WTC11 (cell line): ENCODE measurements around the gene GNAT3.

ENCODE experiments used
- ATF1 ChIP-seq: sonication (generic); formaldehyde crosslinking; IDR thresholded peaks from 2 replicates; pipeline ENCODE4 v1.8.1; 2023; ENCODE audit warnings: mild to moderate bottlenecking, moderate library complexity, missing genetic modification reagents
- ATF3 ChIP-seq: sonication (generic); formaldehyde crosslinking; conservative IDR thresholded peaks from 2 replicates; pipeline ENCODE4 v1.8.1; 2022; ENCODE audit warnings: mild to moderate bottlenecking, missing genetic modification reagents
- CTCF ChIP-seq: fragments of 200-600 bp; IDR thresholded peaks from 2 replicates; pipeline ENCODE4 v1.8.0; 2022; ENCODE audit warnings: antibody characterized with exemption
- ESRRA ChIP-seq: sonication (generic); formaldehyde crosslinking; IDR thresholded peaks from 2 replicates; pipeline ENCODE4 v1.8.1; 2022; ENCODE audit warnings: mild to moderate bottlenecking, missing genetic modification reagents, borderline replicate concordance
- MAX ChIP-seq: sonication (generic); formaldehyde crosslinking; IDR thresholded peaks from 2 replicates; pipeline ENCODE4 v1.8.0; 2022; ENCODE audit warnings: mild to moderate bottlenecking, missing genetic modification reagents
- SMAD3 ChIP-seq: sonication (generic); formaldehyde crosslinking; IDR thresholded peaks from 2 replicates; pipeline ENCODE4 v1.8.0; 2022; ENCODE audit warnings: missing genetic modification reagents, mild to moderate bottlenecking, borderline replicate concordance
- ZNF263 ChIP-seq: sonication (generic); formaldehyde crosslinking; IDR thresholded peaks from 2 replicates; pipeline ENCODE4 v1.8.1; 2022; ENCODE audit warnings: low read depth, mild to moderate bottlenecking, moderate library complexity, missing genetic modification reagents
- ZNF512 ChIP-seq: sonication (generic); formaldehyde crosslinking; IDR thresholded peaks from 2 replicates; pipeline ENCODE4 v1.8.1; 2022; ENCODE audit warnings: missing genetic modification reagents, borderline replicate concordance

GRCh38 chr7:80529362-80529761, 17.5 kb upstream of the GNAT3 start:
- no peak for TF ChIP-seq ATF1 (CRISPR knock-in tag)
- no peak for TF ChIP-seq ESRRA
- TF ChIP-seq ATF3 (CRISPR knock-in tag), result no peak
- TF ChIP-seq CTCF, result no peak
- no peak for TF ChIP-seq ZNF263 (CRISPR knock-in tag)
- no peak for TF ChIP-seq MAX
- no peak for TF ChIP-seq SMAD3 (CRISPR knock-in tag)
- TF ChIP-seq ZNF512 (CRISPR knock-in tag), result no peak
